SK-N-SH (cell line): ENCODE measurements around the gene NUP107. TPM values are rescaled to one million over a fixed set of nuclear protein-coding genes. Genes with fewer than 3 reads are reported as not detected.

Experiments
- CTCF ChIA-PET: fragments of 300-600, 350-600 bp; formaldehyde crosslinking; extraction: SDS; loops from one replicate; lab custom pipeline; 2021; lab: Yijun Ruan, JAX
- POLR2A ChIA-PET: fragments of 350-600 bp; sonication (Branson Sonifier 250); formaldehyde crosslinking; extraction: SDS; loops from one replicate; lab custom pipeline; 2020; ENCODE audit warnings: antibody characterized with exemption, inconsistent platforms; lab: Yijun Ruan, JAX
- DNase-seq: peaks from one replicate; pipeline ENCODE4 v3.0.0; 2012
- H2AFZ ChIP-seq: fragments of 200-600 bp; sonication (generic); 2 replicates; pipeline ENCODE4 v1.8.1; 2016; ENCODE audit warnings: antibody characterized with exemption, mild to moderate bottlenecking, low read depth
- H3F3A ChIP-seq: fragments of 200-600 bp; sonication (generic); replicated peaks from 2 replicates; pipeline ENCODE3; 2016; ENCODE audit warnings: antibody characterized with exemption, mild to moderate bottlenecking; ENCODE audit not compliant: insufficient read depth
- H3K27ac ChIP-seq, 2 experiments: fragments of 200-500 bp in 1 of 2; fragments of 200-600 bp in 1 of 2; sonication (Bioruptor generic) in 1 of 2; sonication (generic), shearing (Covaris generic) in 1 of 2; 2 replicates each; pipeline versions ENCODE4 v1.5.1 to v1.6.1; 2014 to 2016; ENCODE audit warnings: low read depth in 2 of 2, inconsistent platforms in 1 of 2, low read length in 1 of 2, mild to moderate bottlenecking in 1 of 2, mixed read lengths in 1 of 2
- H3K27me3 ChIP-seq: fragments of 200-600 bp; sonication (generic), shearing (Covaris generic); 2 replicates; pipeline ENCODE4 v1.6.1; 2016; ENCODE audit warnings: mixed run types; ENCODE audit not compliant: insufficient read depth
- H3K36me3 ChIP-seq, 2 experiments: fragments of 200-500 bp in 1 of 2; fragments of 200-600 bp in 1 of 2; sonication (Bioruptor generic) in 1 of 2; sonication (generic) in 1 of 2; replicated peaks in 1 of 2; 2 replicates each; pipeline versions ENCODE3 to v1.5.1; 2014 to 2016; ENCODE audit warnings: low read length in 1 of 2, mild to moderate bottlenecking in 1 of 2; ENCODE audit not compliant: insufficient read depth in 2 of 2, control insufficient read depth in 1 of 2
- H3K4me1 ChIP-seq, 2 experiments: fragments of 200-500 bp in 1 of 2; fragments of 200-600 bp in 1 of 2; sonication (Bioruptor generic) in 1 of 2; sonication (generic), shearing (Covaris generic) in 1 of 2; 2 replicates each; pipeline versions ENCODE4 v1.5.1 to v1.6.1; 2014 to 2016; ENCODE audit warnings: low read depth in 1 of 2, low read length in 1 of 2, mixed run types in 1 of 2; ENCODE audit not compliant: insufficient read depth in 2 of 2, control insufficient read depth in 1 of 2
- H3K4me2 ChIP-seq: fragments of 200-600 bp; sonication (generic), shearing (Covaris generic); 2 replicates; pipeline ENCODE4 v1.6.1; 2017; ENCODE audit warnings: mixed run types
- H3K4me3 ChIP-seq, 2 experiments: fragments of 200-500 bp in 1 of 2; fragments of 200-600 bp in 1 of 2; sonication (Bioruptor generic) in 1 of 2; sonication (generic), shearing (Covaris generic) in 1 of 2; 2 replicates each; pipeline versions ENCODE4 v1.5.1 to v1.8.1; 2014 to 2016; ENCODE audit warnings: low read depth in 2 of 2, inconsistent platforms in 1 of 2, low read length in 1 of 2, mild to moderate bottlenecking in 1 of 2, mixed read lengths in 1 of 2, moderate library complexity in 1 of 2
- H3K79me2 ChIP-seq: fragments of 200-600 bp; sonication (generic); 2 replicates; pipeline ENCODE4 v1.8.1; 2017; ENCODE audit warnings: mild to moderate bottlenecking; ENCODE audit not compliant: insufficient read depth
- H3K9ac ChIP-seq: fragments of 200-600 bp; sonication (generic); 2 replicates; pipeline ENCODE4 v1.6.1; 2017; ENCODE audit warnings: mixed run types
- H3K9me2 ChIP-seq: fragments of 200-600 bp; sonication (generic); 2 replicates; pipeline ENCODE4 v1.6.1; 2017; ENCODE audit warnings: mixed run types
- H3K9me3 ChIP-seq: fragments of 200-600 bp; sonication (generic); 2 replicates; pipeline ENCODE4 v1.6.1; 2017; ENCODE audit warnings: mixed run types, mild to moderate bottlenecking, moderate library complexity
- H4K20me1 ChIP-seq: fragments of 200-600 bp; sonication (generic); 2 replicates; pipeline ENCODE4 v1.6.1; 2017; ENCODE audit warnings: mild to moderate bottlenecking, mixed run types; ENCODE audit not compliant: insufficient read depth
- CHD2 ChIP-seq: fragments of 150-350 bp; IDR thresholded peaks from 2 replicates; pipeline ENCODE4 v1.6.1; 2018; ENCODE audit warnings: low read length; ENCODE audit not compliant: partially characterized antibody
- EP300 ChIP-seq, 2 experiments: IDR thresholded peaks; 2 replicates each; pipeline versions ENCODE4 v1.4.0 to v1.6.1; 2012; ENCODE audit warnings: borderline replicate concordance in 1 of 2, low read depth in 1 of 2, low read length in 1 of 2
- EZH2phosphoT487 ChIP-seq: fragments of 200-600 bp; sonication (generic); IDR thresholded peaks from 2 replicates; pipeline ENCODE4 v1.6.1; 2017; ENCODE audit warnings: low read depth, mixed run types, mild to moderate bottlenecking, antibody characterized with exemption, moderate library complexity, borderline replicate concordance
- FOSL2 ChIP-seq: IDR thresholded peaks from 2 replicates; pipeline ENCODE4 v1.4.0; 2012; ENCODE audit warnings: low read depth, mild to moderate bottlenecking, moderate library complexity, borderline replicate concordance
- FOXJ3 ChIP-seq: sonication (generic); formaldehyde crosslinking; IDR thresholded peaks from 2 replicates; pipeline ENCODE4 v1.5.1; 2020; ENCODE audit warnings: mild to moderate bottlenecking, missing genetic modification reagents
- GATA2 ChIP-seq: sonication (generic); formaldehyde crosslinking; IDR thresholded peaks from 2 replicates; pipeline ENCODE4 v1.5.0; 2020; ENCODE audit warnings: mild to moderate bottlenecking, missing genetic modification reagents
- JUND ChIP-seq: IDR thresholded peaks from 2 replicates; pipeline ENCODE4 v1.4.0; 2012
- NFIC ChIP-seq: IDR thresholded peaks from 2 replicates; pipeline ENCODE4 v1.4.0; 2012; ENCODE audit warnings: borderline replicate concordance
- NRF1 ChIP-seq: IDR thresholded peaks from 2 replicates; pipeline ENCODE4 v1.6.1; 2012; ENCODE audit warnings: low read depth, mild to moderate bottlenecking, low read length
- POLR2AphosphoS5 ChIP-seq: IDR thresholded peaks from 2 replicates; pipeline ENCODE4 v1.6.1; 2012; ENCODE audit warnings: low read depth, low read length
- RAD21 ChIP-seq: IDR thresholded peaks from 2 replicates; pipeline ENCODE4 v1.6.1; 2012; ENCODE audit warnings: mild to moderate bottlenecking, low read length
- RCOR1 ChIP-seq: fragments of 150-350 bp; IDR thresholded peaks from 2 replicates; pipeline ENCODE4 v1.6.1; 2017; ENCODE audit warnings: antibody characterized with exemption, low read length
- RXRA ChIP-seq: IDR thresholded peaks from 2 replicates; pipeline ENCODE4 v1.4.0; 2012; ENCODE audit warnings: low read depth, mild to moderate bottlenecking, borderline replicate concordance
- SIN3A ChIP-seq: IDR thresholded peaks from 2 replicates; pipeline ENCODE4 v1.6.1; 2012; ENCODE audit warnings: low read depth, mild to moderate bottlenecking, low read length, moderate library complexity, borderline replicate concordance
- SMC3 ChIP-seq: IDR thresholded peaks from 2 replicates; pipeline ENCODE4 v1.6.1; 2012; ENCODE audit warnings: low read depth, low read length, improper control_type of control experiment
- TCF12 ChIP-seq: IDR thresholded peaks from 2 replicates; pipeline ENCODE4 v1.4.0; 2012
- YY1 ChIP-seq: IDR thresholded peaks from 2 replicates; pipeline ENCODE4 v1.4.0; 2012; ENCODE audit warnings: low read depth, mild to moderate bottlenecking
- WGBS: methylation state at CpG from one replicate; pipeline ENCODE4 v1.1.6; 2017; ENCODE audit warnings: low lambda C conversion rate; 5-methylcytosine and 5-hydroxymethylcytosine counted together
- polyA plus RNA-seq, 3 experiments: library from polyadenylated mRNA; depleted of rRNA; stranded (reverse); fragments of >200 nt; gene quantifications; 2 replicates each; pipeline ENCODE4 v1.2.3, GENCODE V29; 2012
- TF ChIP-seq, protein P1 (sequence below): fragments of 150-350 bp; IDR thresholded peaks from 2 replicates; pipeline ENCODE4 v1.6.1; 2016; ENCODE audit warnings: mild to moderate bottlenecking, low read depth, low read length
- TF ChIP-seq, protein P2 (sequence below): IDR thresholded peaks from 2 replicates; pipeline ENCODE4 v1.4.0; 2012; ENCODE audit warnings: low read depth
- TF ChIP-seq, protein P3 (sequence below): IDR thresholded peaks from 2 replicates; pipeline ENCODE4 v1.4.0; 2012; ENCODE audit warnings: low read depth, borderline replicate concordance
- TF ChIP-seq, protein P4 (sequence below): IDR thresholded peaks from 2 replicates; pipeline ENCODE4 v1.4.0; 2012; ENCODE audit warnings: low read depth, borderline replicate concordance

Gene NUP107
- polyA plus RNA-seq, 1 of the 3 experiments (the other 2 are of a cell fraction), result 30.9 TPM

DNA sequence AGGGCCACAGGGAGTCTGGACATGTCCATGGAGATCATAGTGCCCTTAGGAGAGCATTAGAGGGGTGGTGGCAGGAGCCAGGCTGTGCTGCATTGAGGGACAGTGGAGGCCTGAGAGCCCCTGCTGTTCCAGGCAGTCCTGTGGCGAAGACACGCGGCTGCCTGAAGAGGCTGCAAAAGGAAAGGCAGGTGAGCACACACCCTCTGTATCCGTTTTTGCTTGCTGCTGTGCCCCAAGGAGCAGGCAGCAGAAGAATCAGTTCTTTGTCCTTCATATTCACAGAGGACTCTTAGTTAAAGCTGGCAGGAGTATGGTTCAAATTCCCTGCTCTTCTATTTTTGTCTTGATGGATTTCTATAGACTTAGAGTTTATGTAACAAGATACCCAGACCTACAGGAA is 63.7 kb downstream of the NUP107 start (continued):
- TF ChIP-seq, protein P1, sequence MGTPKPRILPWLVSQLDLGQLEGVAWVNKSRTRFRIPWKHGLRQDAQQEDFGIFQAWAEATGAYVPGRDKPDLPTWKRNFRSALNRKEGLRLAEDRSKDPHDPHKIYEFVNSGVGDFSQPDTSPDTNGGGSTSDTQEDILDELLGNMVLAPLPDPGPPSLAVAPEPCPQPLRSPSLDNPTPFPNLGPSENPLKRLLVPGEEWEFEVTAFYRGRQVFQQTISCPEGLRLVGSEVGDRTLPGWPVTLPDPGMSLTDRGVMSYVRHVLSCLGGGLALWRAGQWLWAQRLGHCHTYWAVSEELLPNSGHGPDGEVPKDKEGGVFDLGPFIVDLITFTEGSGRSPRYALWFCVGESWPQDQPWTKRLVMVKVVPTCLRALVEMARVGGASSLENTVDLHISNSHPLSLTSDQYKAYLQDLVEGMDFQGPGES, result no peak
- TF ChIP-seq, protein P2, sequence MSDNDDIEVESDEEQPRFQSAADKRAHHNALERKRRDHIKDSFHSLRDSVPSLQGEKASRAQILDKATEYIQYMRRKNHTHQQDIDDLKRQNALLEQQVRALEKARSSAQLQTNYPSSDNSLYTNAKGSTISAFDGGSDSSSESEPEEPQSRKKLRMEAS, result no peak
- TF ChIP-seq YY1, result no peak
- TF ChIP-seq TCF12, result no peak
- no peak for TF ChIP-seq RCOR1
- TF ChIP-seq, protein P3, sequence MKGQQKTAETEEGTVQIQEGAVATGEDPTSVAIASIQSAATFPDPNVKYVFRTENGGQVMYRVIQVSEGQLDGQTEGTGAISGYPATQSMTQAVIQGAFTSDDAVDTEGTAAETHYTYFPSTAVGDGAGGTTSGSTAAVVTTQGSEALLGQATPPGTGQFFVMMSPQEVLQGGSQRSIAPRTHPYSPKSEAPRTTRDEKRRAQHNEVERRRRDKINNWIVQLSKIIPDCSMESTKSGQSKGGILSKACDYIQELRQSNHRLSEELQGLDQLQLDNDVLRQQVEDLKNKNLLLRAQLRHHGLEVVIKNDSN, result no peak
- TF ChIP-seq NRF1, result no peak
- TF ChIP-seq, all 33 proteins: peak for 0

DNA sequence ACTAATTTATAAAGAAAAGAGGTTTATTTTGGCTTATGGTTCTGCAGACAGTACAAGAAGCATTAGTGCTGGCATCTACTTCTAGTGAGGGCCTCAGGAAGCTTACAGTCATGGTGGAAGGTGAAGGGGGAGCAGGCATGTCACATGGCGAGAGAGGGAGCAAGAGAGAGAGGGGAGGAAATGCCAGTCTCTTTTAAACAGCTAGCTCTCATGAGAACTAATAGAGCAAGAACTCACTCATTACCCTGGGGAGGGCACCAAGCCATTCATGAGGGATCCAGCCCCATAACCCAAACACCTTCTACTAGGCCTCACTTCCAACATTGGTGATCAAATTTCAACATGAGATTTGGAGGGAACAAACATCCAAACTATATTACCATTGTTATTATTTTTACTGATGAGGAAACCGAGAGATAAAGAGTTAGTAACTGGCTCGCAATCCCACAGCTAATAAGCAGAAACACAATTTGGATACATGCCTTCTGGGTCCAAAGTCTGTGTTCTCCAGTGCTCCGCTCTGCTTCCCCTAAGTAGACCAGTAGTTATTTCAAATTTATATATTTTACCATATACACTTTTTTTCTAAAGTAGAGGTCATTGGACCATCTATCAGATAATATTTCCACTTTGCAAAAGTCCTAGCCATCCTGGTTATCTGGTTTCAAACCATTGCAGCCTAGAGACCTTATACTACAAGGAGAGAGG is 68.9 kb downstream of the NUP107 start:
- Histone ChIP-seq H3K4me3 (no peak overlapping the region), H4K20me1 (no peaks in the 10 kb centered on the region), H3K79me2 (no peaks in the 10 kb centered on the region), H3F3A (no peaks in the 10 kb centered on the region), H3K4me2 (no peak overlapping the region), H3K9me2 (no peaks in the 10 kb centered on the region), H2AFZ (no peak overlapping the region), H3K27me3 (no peaks in the 10 kb centered on the region), H3K27ac (no peak overlapping the region), H3K4me1 (no peaks in the 10 kb centered on the region), H3K36me3 (peaks cover 22 to 37% of the 10 kb centered on the region in 2 experiments), H3K9me3 (no peaks in the 10 kb centered on the region), H3K9ac (no peak overlapping the region)
- TF ChIP-seq RAD21 (no peak), FOSL2 (no peak)
- POLR2A ChIA-PET, result no interaction called here
- WGBS, result 87% methylated on average over 4 of the region's 4 CpGs
- CTCF ChIA-PET, result no interaction called here
- no peak for DNase-seq

DNA sequence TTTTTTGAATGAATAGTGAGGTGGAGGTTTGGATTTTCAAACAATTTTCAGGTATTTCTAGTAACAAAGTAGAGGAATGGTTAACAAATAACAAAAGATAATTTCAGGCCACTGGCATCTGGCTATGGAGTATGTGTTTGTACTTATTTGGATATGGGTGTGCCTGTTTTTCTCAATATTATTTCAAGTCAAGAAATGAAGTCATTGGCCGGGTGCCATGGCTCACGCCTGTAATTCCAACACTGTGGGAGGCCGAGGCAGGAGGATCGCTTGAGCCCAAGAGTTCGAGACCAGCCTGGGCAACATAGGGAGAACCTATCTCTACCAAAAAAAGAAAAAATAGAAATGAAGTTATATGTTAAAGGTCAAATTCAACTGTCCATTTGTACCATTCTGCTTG is 73.1 kb downstream of the NUP107 start:
- no peaks in the 10 kb centered on the region for H3K79me2 ChIP-seq
- ChIA-PET CTCF (no interaction called here), POLR2A (no interaction called here)
- H2AFZ ChIP-seq, result no peak overlapping the region
- H4K20me1 ChIP-seq, result no peaks in the 10 kb centered on the region
- no peaks in the 10 kb centered on the region for H3F3A ChIP-seq
- H3K27me3 ChIP-seq, result no peaks in the 10 kb centered on the region
- H3K4me2 ChIP-seq, result no peak overlapping the region
- no peak for TF ChIP-seq POLR2AphosphoS5
- no peak for TF ChIP-seq RXRA
- TF ChIP-seq JUND, result no peak
- no peak for TF ChIP-seq RAD21
- TF ChIP-seq, protein P4, sequence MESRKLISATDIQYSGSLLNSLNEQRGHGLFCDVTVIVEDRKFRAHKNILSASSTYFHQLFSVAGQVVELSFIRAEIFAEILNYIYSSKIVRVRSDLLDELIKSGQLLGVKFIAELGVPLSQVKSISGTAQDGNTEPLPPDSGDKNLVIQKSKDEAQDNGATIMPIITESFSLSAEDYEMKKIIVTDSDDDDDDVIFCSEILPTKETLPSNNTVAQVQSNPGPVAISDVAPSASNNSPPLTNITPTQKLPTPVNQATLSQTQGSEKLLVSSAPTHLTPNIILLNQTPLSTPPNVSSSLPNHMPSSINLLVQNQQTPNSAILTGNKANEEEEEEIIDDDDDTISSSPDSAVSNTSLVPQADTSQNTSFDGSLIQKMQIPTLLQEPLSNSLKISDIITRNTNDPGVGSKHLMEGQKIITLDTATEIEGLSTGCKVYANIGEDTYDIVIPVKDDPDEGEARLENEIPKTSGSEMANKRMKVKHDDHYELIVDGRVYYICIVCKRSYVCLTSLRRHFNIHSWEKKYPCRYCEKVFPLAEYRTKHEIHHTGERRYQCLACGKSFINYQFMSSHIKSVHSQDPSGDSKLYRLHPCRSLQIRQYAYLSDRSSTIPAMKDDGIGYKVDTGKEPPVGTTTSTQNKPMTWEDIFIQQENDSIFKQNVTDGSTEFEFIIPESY, result no peak
- TF ChIP-seq GATA2 (CRISPR knock-in tag), result no peak
- TF ChIP-seq TCF12, result no peak
- no peak for TF ChIP-seq EZH2phosphoT487
- no peak for TF ChIP-seq NFIC
- TF ChIP-seq SIN3A, result no peak
- TF ChIP-seq FOXJ3 (CRISPR knock-in tag), result no peak
- TF ChIP-seq CHD2, result no peak
- TF ChIP-seq EP300 (IDR thresholded peaks at IDR 0.05; ENCODE audit: borderline replicate concordance in 1 of 2, low read depth in 1 of 2, low read length in 1 of 2), result no peak
- TF ChIP-seq SMC3, result no peak
- no peak for TF ChIP-seq YY1
- TF ChIP-seq, protein P1, result no peak
- no peaks in the 10 kb centered on the region for H3K9me2 ChIP-seq
- no peak overlapping the region for H3K9ac ChIP-seq
- no peaks in the 10 kb centered on the region for H3K4me1 ChIP-seq
- no peak overlapping the region for H3K4me3 ChIP-seq
- WGBS, result 97% methylated on average over 5 of the region's 5 CpGs
- H3K27ac ChIP-seq, result no peak overlapping the region
- H3K9me3 ChIP-seq, result no peaks in the 10 kb centered on the region
- H3K36me3 ChIP-seq, result peaks cover 20 to 32% of the 10 kb centered on the region in 2 experiments
- DNase-seq, result no peak
